ENCODE results near the gene ROR2.

ROR2 gene

GRCh38 chr9:91814753-91815152 is 135.3 kb downstream of the ROR2 start:
- DNase-seq, result no peak
- TF ChIP-seq CTCF (IDR thresholded peaks at IDR 0.05; ENCODE audit: low read depth, low read length), result no peak
- no peaks in the 10 kb centered on the region for H3K36me3 ChIP-seq
- peaks cover 7% of the 10 kb centered on the region for H3K4me1 ChIP-seq
- H3K27me3 ChIP-seq, result no peaks in the 10 kb centered on the region
- no peak overlapping the region for H3K4me3 ChIP-seq (ENCODE audit: low read depth, low read length)
- no peaks in the 10 kb centered on the region for H3K9me3 ChIP-seq

- no peaks in the 10 kb centered on the region for H3K9me3 ChIP-seq
- H3K4me1 ChIP-seq, result peaks cover 7% of the 10 kb centered on the region
- no peaks in the 10 kb centered on the region for H3K36me3 ChIP-seq
- no peak overlapping the region for H3K4me3 ChIP-seq (ENCODE audit: low read depth, low read length)
- DNase-seq, result no peak
- no peaks in the 10 kb centered on the region for H3K27me3 ChIP-seq
- no peak for TF ChIP-seq CTCF (IDR thresholded peaks at IDR 0.05; ENCODE audit: low read depth, low read length)
These were observed 135.8 kb downstream of the ROR2 start for GRCh38 chr9:91814201-91814600.

GRCh38 chr9:91813176-91813795 is 136.7 kb downstream of the ROR2 start:
- no peak for TF ChIP-seq CTCF (IDR thresholded peaks at IDR 0.05; ENCODE audit: low read depth, low read length)
- H3K27me3 ChIP-seq, result no peaks in the 10 kb centered on the region
- H3K4me1 ChIP-seq, result peaks cover 7% of the 10 kb centered on the region
- no peak overlapping the region for H3K4me3 ChIP-seq (ENCODE audit: low read depth, low read length)
- H3K9me3 ChIP-seq, result no peaks in the 10 kb centered on the region
- H3K36me3 ChIP-seq, result no peaks in the 10 kb centered on the region
- DNase-seq, result no peak

- no peak for DNase-seq
- Histone ChIP-seq H3K4me3 (ENCODE audit: low read depth, low read length) (no peak overlapping the region), H3K9me3 (no peaks in the 10 kb centered on the region), H3K27me3 (no peaks in the 10 kb centered on the region), H3K36me3 (no peaks in the 10 kb centered on the region), H3K4me1 (peaks cover 7% of the 10 kb centered on the region)
- no peak for TF ChIP-seq CTCF (IDR thresholded peaks at IDR 0.05; ENCODE audit: low read depth, low read length)
These were observed 137.8 kb downstream of the ROR2 start for GRCh38 chr9:91812191-91812590.

- no peak for TF ChIP-seq CTCF (IDR thresholded peaks at IDR 0.05; ENCODE audit: low read depth, low read length)
- Histone ChIP-seq H3K27me3 (no peaks in the 10 kb centered on the region), H3K4me3 (ENCODE audit: low read depth, low read length) (no peak overlapping the region), H3K36me3 (no peaks in the 10 kb centered on the region), H3K9me3 (no peaks in the 10 kb centered on the region), H3K4me1 (peaks cover 7% of the 10 kb centered on the region)
- DNase-seq, result no peak
These were observed 138.8 kb downstream of the ROR2 start for GRCh38 chr9:91811024-91811909.

Measured in BE2C (cell line).